ENCODE data around the gene HSD17B3.
"Not testable (repeated sequence)": the region's sequence is repeated elsewhere in the genome, so short reads cannot be mapped to it uniquely, and the experiment has no call there.

HSD17B3 gene

GRCh38 chr9:96236337-96236736 is 65.6 kb downstream of the HSD17B3 start:
- not testable (repeated sequence) for DNase-seq (ENCODE audit: low spot score)

GRCh38 chr9:96232539-96233241 is 69.3 kb downstream of the HSD17B3 start:
- DNase-seq (ENCODE audit: low spot score), result peak; percentile 70

- no peak for DNase-seq (ENCODE audit: low spot score)
These were observed 69.8 kb downstream of the HSD17B3 start for GRCh38 chr9:96232164-96232538.

GRCh38 chr9:96230002-96230401 is 72.0 kb downstream of the HSD17B3 start:
- no peak for DNase-seq (ENCODE audit: low spot score)

- DNase-seq (ENCODE audit: low spot score), result no peak
These were observed 79.8 kb downstream of the HSD17B3 start for GRCh38 chr9:96222132-96222531.

- no peak for DNase-seq (ENCODE audit: low spot score)
These were observed 82.1 kb downstream of the HSD17B3 start for GRCh38 chr9:96219900-96220257.

- no peak for DNase-seq (ENCODE audit: low spot score)
These were observed 82.7 kb downstream of the HSD17B3 start for GRCh38 chr9:96219026-96219899.

GRCh38 chr9:96217754-96218693 is 84.0 kb downstream of the HSD17B3 start:
- DNase-seq (ENCODE audit: low spot score), result peak; percentile 56

- peak; percentile 11 for DNase-seq (ENCODE audit: low spot score)
These were observed 84.7 kb downstream of the HSD17B3 start for GRCh38 chr9:96217294-96217707.

- DNase-seq (ENCODE audit: low spot score), result no peak
These were observed 85.4 kb downstream of the HSD17B3 start for GRCh38 chr9:96216583-96216982.

- no peak for DNase-seq (ENCODE audit: low spot score)
These were observed 86.1 kb downstream of the HSD17B3 start for GRCh38 chr9:96215841-96216240.

GRCh38 chr9:96214635-96215034 is 87.3 kb downstream of the HSD17B3 start:
- DNase-seq (ENCODE audit: low spot score), result no peak

- DNase-seq (ENCODE audit: low spot score), result no peak
These were observed 92.3 kb downstream of the HSD17B3 start for GRCh38 chr9:96209407-96210271.

- no peak for DNase-seq (ENCODE audit: low spot score)
These were observed 95.7 kb downstream of the HSD17B3 start for GRCh38 chr9:96206156-96206751.

GRCh38 chr9:96204853-96205252 is 97.1 kb downstream of the HSD17B3 start:
- DNase-seq (ENCODE audit: low spot score), result no peak

GRCh38 chr9:96203867-96204501 is 98.0 kb downstream of the HSD17B3 start:
- DNase-seq (ENCODE audit: low spot score), result no peak

GRCh38 chr9:96202971-96203780 is 98.8 kb downstream of the HSD17B3 start:
- DNase-seq (ENCODE audit: low spot score), result no peak

- DNase-seq (ENCODE audit: low spot score), result no peak
These were observed 100.8 kb downstream of the HSD17B3 start for GRCh38 chr9:96201140-96201539.

- DNase-seq (ENCODE audit: low spot score), result no peak
These were observed 103.0 kb downstream of the HSD17B3 start for GRCh38 chr9:96199006-96199405.

Measured in pons (tissue), 1 donor.